ENCODE measurements around the gene TMEM250.

Gene TMEM250

GRCh38 chr9:136132512-136133050, 13.9 kb upstream of the TMEM250 start:
- no peak for DNase-seq (ENCODE audit: low read depth)

- no peak for DNase-seq (ENCODE audit: low read depth)
Measured at GRCh38 chr9:136131629-136132511, 13.2 kb upstream of the TMEM250 start.

- DNase-seq (ENCODE audit: low read depth), result no peak
Measured at GRCh38 chr9:136129176-136129575, 10.5 kb upstream of the TMEM250 start.

GRCh38 chr9:136128436-136128835, 9.8 kb upstream of the TMEM250 start:
- DNase-seq (ENCODE audit: low read depth), result no peak

- DNase-seq (ENCODE audit: low read depth), result no peak
Measured at GRCh38 chr9:136127313-136127712, 8.6 kb upstream of the TMEM250 start.

GRCh38 chr9:136124976-136125692, 6.5 kb upstream of the TMEM250 start:
- no peak for DNase-seq (ENCODE audit: low read depth)

GRCh38 chr9:136122425-136123383, 4.0 kb upstream of the TMEM250 start:
- DNase-seq (ENCODE audit: low read depth), result no peak

- no peak for DNase-seq (ENCODE audit: low read depth)
Measured at GRCh38 chr9:136121801-136122200, 3.1 kb upstream of the TMEM250 start.

- DNase-seq (ENCODE audit: low read depth), result no peak
Measured at GRCh38 chr9:136120438-136120844, 1.8 kb upstream of the TMEM250 start.

GRCh38 chr9:136119883-136120393, 1.3 kb upstream of the TMEM250 start:
- DNase-seq (ENCODE audit: low read depth), result no peak

GRCh38 chr9:136119061-136119882, 597 bp upstream of the TMEM250 start:
- DNase-seq (ENCODE audit: low read depth), result no peak

GRCh38 chr9:136117916-136118319, 757 bp downstream of the TMEM250 start:
- no peak for DNase-seq (ENCODE audit: low read depth)

- no peak for DNase-seq (ENCODE audit: low read depth)
Measured at GRCh38 chr9:136117291-136117915, 1.3 kb downstream of the TMEM250 start.

GRCh38 chr9:136116360-136117098, 2.1 kb downstream of the TMEM250 start:
- DNase-seq (ENCODE audit: low read depth), result no peak

- DNase-seq (ENCODE audit: low read depth), result no peak
Measured at GRCh38 chr9:136115641-136116359, 2.9 kb downstream of the TMEM250 start.

GRCh38 chr9:136115206-136115605, 3.5 kb downstream of the TMEM250 start:
- DNase-seq (ENCODE audit: low read depth), result no peak

- DNase-seq (ENCODE audit: low read depth), result no peak
Measured at GRCh38 chr9:136114610-136115009, 4.1 kb downstream of the TMEM250 start.

- no peak for DNase-seq (ENCODE audit: low read depth)
Measured at GRCh38 chr9:136112541-136112940, 6.1 kb downstream of the TMEM250 start.

- DNase-seq (ENCODE audit: low read depth), result no peak
Measured at GRCh38 chr9:136111910-136112309, 6.8 kb downstream of the TMEM250 start.

All from GM04504 (cell line).